ENCODE measurements around the gene MRPL24. TPM values are rescaled to one million over a fixed set of nuclear protein-coding genes. Genes with fewer than 3 reads are reported as not detected.

MRPL24 gene
- total and polyA plus RNA-seq, 2 of the 8 experiments (the other 6 are each of a cell fraction or from before 2014, with no cell fraction given), result 29.7 to 35.2 TPM

GRCh38 chr1:156776942-156777341 is 36.1 kb upstream of the MRPL24 start:
- Histone ChIP-seq H3K56ac (replicated peaks; ENCODE audit: insufficient read length, low read depth, low read length) (no peak overlapping the region), H3K4me1 (replicated peaks in 1 of 4; ENCODE audit: control insufficient read depth in 3 of 4, insufficient read depth in 4 of 4, low read length in 3 of 4) (no peaks in the 10 kb centered on the region), H3K79me1 (ENCODE audit: low read depth, low read length) (peaks cover 11% of the 10 kb centered on the region; the same call in 1 of the 2 replicates), H2BK120ac (replicated peaks; ENCODE audit: low read depth, low read length) (no peak overlapping the region), H3K4ac (replicated peaks; ENCODE audit: insufficient read length, low read depth, low read length) (no peak overlapping the region), H4K5ac (ENCODE audit: insufficient read length, low read depth, low read length) (no peak overlapping the region), H3K27me3 (replicated peaks in 1 of 4; ENCODE audit: control insufficient read depth in 3 of 4, extremely low read depth in 1 of 4, insufficient read depth in 3 of 4, low read length in 3 of 4) (no peaks in the 10 kb centered on the region), H2AK5ac (ENCODE audit: low read depth, low read length) (no peak overlapping the region), H3K23ac (ENCODE audit: insufficient read length) (no peak overlapping the region), H3K79me2 (ENCODE audit: control insufficient read depth in 1 of 2, insufficient read depth in 2 of 2, low read length in 2 of 2) (peaks cover 11 to 87% of the 10 kb centered on the region in 2 experiments), H3K4me2 (ENCODE audit: insufficient read depth in 1 of 2, low read depth in 2 of 2, low read length in 2 of 2) (no peak overlapping the region), H2BK20ac (ENCODE audit: low read length) (no peak overlapping the region), H4K91ac (replicated peaks; ENCODE audit: insufficient read length, low read length) (no peak overlapping the region), H2BK5ac (ENCODE audit: low read depth, low read length) (no peak overlapping the region), H3K14ac (ENCODE audit: insufficient read length) (no peak overlapping the region), H3K18ac (ENCODE audit: extremely low read depth, low read length) (no peak overlapping the region), H3K27ac (ENCODE audit: low read depth, low read length) (no peak overlapping the region), H2AFZ (ENCODE audit: low read length) (no peak overlapping the region), H3K23me2 (ENCODE audit: low read depth, low read length) (no peaks in the 10 kb centered on the region), H3K36me3 (ENCODE audit: control insufficient read depth in 2 of 4, insufficient read depth in 4 of 4, low read length in 3 of 4) (peaks cover 0 to 12% (median 1%) of the 10 kb centered on the region in 4 experiments; a peak in 3 of 8 replicates), H3K9ac (replicated peaks in 1 of 4; ENCODE audit: extremely low read depth in 1 of 4, low read depth in 3 of 4, low read length in 3 of 4) (0 out of 7 replicates have a peak overlapping the region, but pooled peaks of 1 of the 4 experiments have one; percentile 19), H4K20me1 (replicated peaks in 1 of 2; ENCODE audit: control insufficient read depth in 1 of 2, insufficient read depth in 2 of 2, low read length in 2 of 2) (peaks cover 4 to 17% of the 10 kb centered on the region in 2 experiments), H4K8ac (ENCODE audit: extremely low read depth, insufficient read depth, low read length) (no peak overlapping the region), H3K9me3 (ENCODE audit: insufficient read depth in 2 of 2, low read depth in 1 of 2, low read length in 1 of 2) (no peaks in the 10 kb centered on the region), H2BK12ac (ENCODE audit: low read depth, low read length) (no peak overlapping the region), H3K4me3 (ENCODE audit: extremely low read depth in 1 of 4, insufficient read depth in 2 of 4, low read depth in 3 of 4, low read length in 4 of 4) (no peak overlapping the region), H2BK15ac (ENCODE audit: low read length) (no peak overlapping the region)
- CTCF ChIA-PET (ENCODE audit: partially characterized antibody), result interaction anchor here (0.7 to 4.8 kb wide), 7 partner anchors 18 to 115 kb away, joined by 3 to 20 read pairs (median 3); no protein-coding TSS in a partner anchor
- 92% methylated on average over 4 of the region's 4 CpGs; no CpG with 5 or more reads in 1 of the 2 experiments for WGBS, 2 experiments (ENCODE audit: extremely low coverage in 1 of 2, insufficient coverage in 1 of 2, insufficient read length in 1 of 2, insufficient replicate concordance in 2 of 2, low coverage in 1 of 2, low lambda C conversion rate in 2 of 2, missing lambda C conversion rate in 1 of 2)
- DNase-seq (ENCODE audit: low read depth in 1 of 2, low spot score in 2 of 2), result no peak
- POLR2A ChIA-PET (ENCODE audit: partially characterized antibody), result interaction anchor here (1.0 to 1.8 kb wide), 4 partner anchors 9 to 30 kb away, joined by 3 to 12 read pairs (median 5); partner anchors contain the start of genes HDGF and PRCC
- no peak for FAIRE-seq
- TF ChIP-seq CTBP2 (IDR thresholded peaks at IDR 0.05; ENCODE audit: borderline replicate concordance, insufficient read depth, insufficient read length, low read length) (no peak), BRCA1 (IDR thresholded peaks at IDR 0.05; ENCODE audit: low read depth, low read length) (no peak), TAF1 (IDR thresholded peaks at IDR 0.05; ENCODE audit: low read depth, low read length) (no peak), JUN (IDR thresholded peaks at IDR 0.05; ENCODE audit: low read depth, low read length) (no peak), CHD1 (IDR thresholded peaks at IDR 0.05; ENCODE audit: low read depth, low read length) (no peak), KDM5A (IDR thresholded peaks at IDR 0.05; ENCODE audit: low read length) (no peak), TBP (IDR thresholded peaks at IDR 0.05; ENCODE audit: low read depth, low read length) (no peak), EP300 (IDR thresholded peaks at IDR 0.05; ENCODE audit: borderline replicate concordance in 1 of 2, low read depth in 2 of 2, low read length in 2 of 2) (no peak), ATF2 (IDR thresholded peaks at IDR 0.05; ENCODE audit: low read length) (no peak)

Data from H1 (cell line).